NB4 (cell line): ENCODE data around the gene MRFAP1.
"Not testable (repeated sequence)": the region's sequence is repeated elsewhere in the genome, so short reads cannot be mapped to it uniquely, and the experiment has no call there.

Source experiments
- CTCF ChIP-seq: IDR thresholded peaks from one replicate; pipeline ENCODE4 v1.5.1; 2012; ENCODE audit warnings: low read depth, low read length
- MAX ChIP-seq: IDR thresholded peaks from 2 replicates; pipeline ENCODE4 v1.6.1; 2011; ENCODE audit warnings: low read depth, low read length
- POLR2A ChIP-seq: IDR thresholded peaks from 2 replicates; pipeline ENCODE4 v1.6.1; 2011; ENCODE audit warnings: mild to moderate bottlenecking; ENCODE audit not compliant: insufficient read length; ENCODE audit errors: extremely low read depth

- TF ChIP-seq POLR2A, CTCF, MAX: not testable (repeated sequence)
Measured at GRCh38 chr4:6672541-6673190, 32.2 kb downstream of the MRFAP1 start.
